A549 (cell line): Measurements from ENCODE around the gene AFAP1. TPM values are rescaled to one million over a fixed set of nuclear protein-coding genes. Genes with fewer than 3 reads are reported as not detected.

Experiments used
- ATAC-seq, 2 experiments: fragments of 200-7000 bp in 1 of 2; fragments of >200 bp in 1 of 2; cut with Nextera tagmentation in 1 of 2; cut with Tn5 transposase in 1 of 2; 3 replicates each; pipeline versions ENCODE4 v1.8.0 to v1.9.1; 2018 to 2020; ENCODE audit warnings: mild to moderate bottlenecking in 1 of 2, moderate library complexity in 1 of 2
- CTCF ChIA-PET: fragments of 300-600 bp; sonication (Branson Sonifier 250); formaldehyde crosslinking; extraction: SDS; loops from one replicate; lab custom pipeline; 2021; ENCODE audit warnings: antibody characterized with exemption, inconsistent platforms; lab: Yijun Ruan, JAX
- POLR2A ChIA-PET: fragments of 350-600 bp; formaldehyde crosslinking; extraction: SDS; loops from one replicate; lab custom pipeline; 2021; ENCODE audit warnings: antibody characterized with exemption, inconsistent platforms; lab: Yijun Ruan, JAX
- DNase-seq, 2 experiments: peaks; one replicate each; pipeline versions ENCODE4 v3.0.0 to v3.0.0-alpha.2; 2011 to 2016; ENCODE audit warnings: low read depth in 1 of 2, low spot score in 1 of 2
- FAIRE-seq: peaks from 2 replicates; lab custom pipeline; 2011; peaks lifted over from hg19 to GRCh38; lab: Jason Lieb, UNC
- H3K27ac ChIP-seq, 2 experiments: fragments of >200 bp; sonication (Bioruptor Twin); formaldehyde crosslinking; 3 replicates each; pipeline ENCODE4 v1.5.1; 2016 to 2017
- H3K4me1 ChIP-seq: fragments of >200 bp; sonication (Bioruptor Twin); formaldehyde crosslinking; 3 replicates; pipeline ENCODE4 v1.6.1; 2016
- H3K4me2 ChIP-seq: fragments of >200 bp; sonication (Bioruptor Twin); formaldehyde crosslinking; 3 replicates; pipeline ENCODE4 v1.6.1; 2016
- H3K4me3 ChIP-seq: fragments of >200 bp; sonication (Bioruptor Twin); formaldehyde crosslinking; 3 replicates; pipeline ENCODE4 v1.5.1; 2016
- H3K9me3 ChIP-seq: fragments of >200 bp; sonication (Bioruptor Twin); formaldehyde crosslinking; 3 replicates; pipeline ENCODE4 v1.6.1; 2016
- BCL3 ChIP-seq: fragments of >200 bp; sonication (Bioruptor Twin); formaldehyde crosslinking; IDR thresholded peaks from 3 replicates; pipeline ENCODE4 v1.6.1; 2016
- CBX2 ChIP-seq: fragments of 200-600 bp; sonication (generic); IDR thresholded peaks from 2 replicates; pipeline ENCODE4 v1.6.1; 2016; ENCODE audit warnings: low read depth, mild to moderate bottlenecking, borderline replicate concordance
- CBX8 ChIP-seq: fragments of 200-600 bp; sonication (generic); IDR thresholded peaks from 2 replicates; pipeline ENCODE4 v1.6.1; 2016
- CHD4 ChIP-seq: fragments of 200-600 bp; sonication (generic); IDR thresholded peaks from 2 replicates; pipeline ENCODE4 v1.6.1; 2016; ENCODE audit warnings: antibody characterized with exemption, mild to moderate bottlenecking, borderline replicate concordance
- E2F6 ChIP-seq: IDR thresholded peaks from 2 replicates; pipeline ENCODE4 v1.6.1; 2012; ENCODE audit warnings: low read depth, borderline replicate concordance
- GATA3 ChIP-seq: IDR thresholded peaks from 2 replicates; pipeline ENCODE4 v1.6.1; 2012; ENCODE audit warnings: borderline replicate concordance
- HDAC2 ChIP-seq: fragments of 200-600 bp; sonication (generic); IDR thresholded peaks from 2 replicates; pipeline ENCODE4 v1.6.1; 2016
- HOXB13 ChIP-seq: fragments of 250-450 bp; sonication (Bioruptor Pico); IDR thresholded peaks from 2 replicates; pipeline ENCODE4 v1.5.0; 2020; ENCODE audit warnings: low read depth, mild to moderate bottlenecking, moderate library complexity
- HOXB5 ChIP-seq: fragments of 250-450 bp; sonication (Bioruptor Pico); IDR thresholded peaks from 2 replicates; pipeline ENCODE4 v1.5.0; 2020; ENCODE audit warnings: mild to moderate bottlenecking, moderate library complexity
- JUNB ChIP-seq: fragments of >200 bp; sonication (Bioruptor Twin); formaldehyde crosslinking; IDR thresholded peaks from 2 replicates; pipeline ENCODE4 v1.6.1; 2016
- KDM1A ChIP-seq: fragments of 200-600 bp; sonication (generic); IDR thresholded peaks from 2 replicates; pipeline ENCODE4 v1.6.1; 2016; ENCODE audit warnings: low read depth, mild to moderate bottlenecking
- KDM5A ChIP-seq: fragments of 200-600 bp; sonication (generic); IDR thresholded peaks from 2 replicates; pipeline ENCODE4 v1.6.1; 2016; ENCODE audit warnings: antibody characterized with exemption, mild to moderate bottlenecking
- NFE2L2 ChIP-seq: fragments of 150-350 bp; conservative IDR thresholded peaks from 2 replicates; pipeline ENCODE4 v1.6.1; 2014; ENCODE audit warnings: low read length
- NR3C1 ChIP-seq: fragments of >200 bp; sonication (Bioruptor Twin); formaldehyde crosslinking; IDR thresholded peaks from 3 replicates; pipeline ENCODE4 v1.6.1; 2017
- PBX3 ChIP-seq: IDR thresholded peaks from 2 replicates; pipeline ENCODE4 v1.6.1; 2012
- PHF8 ChIP-seq: fragments of 200-600 bp; sonication (generic); IDR thresholded peaks from 2 replicates; pipeline ENCODE4 v1.6.1; 2016; ENCODE audit warnings: low read depth, mild to moderate bottlenecking, antibody characterized with exemption, moderate library complexity, borderline replicate concordance
- RCOR1 ChIP-seq: fragments of 150-350 bp; IDR thresholded peaks from 2 replicates; pipeline ENCODE4 v1.6.1; 2014; ENCODE audit warnings: antibody characterized with exemption, low read length, low read depth
- REST ChIP-seq: fragments of 200-600 bp; sonication (generic); IDR thresholded peaks from 2 replicates; pipeline ENCODE4 v1.6.1; 2016; ENCODE audit warnings: antibody characterized with exemption, mild to moderate bottlenecking, moderate library complexity
- RNF2 ChIP-seq: fragments of 200-600 bp; sonication (generic); IDR thresholded peaks from 2 replicates; pipeline ENCODE4 v1.6.1; 2016; ENCODE audit warnings: low read depth, mild to moderate bottlenecking, antibody characterized with exemption, moderate library complexity, borderline replicate concordance
- WGBS: methylation state at CpG from one replicate; pipeline ENCODE4 v1.1.6; 2017; ENCODE audit errors: missing lambda C conversion rate; 5-methylcytosine and 5-hydroxymethylcytosine counted together
- polyA plus RNA-seq, 4 experiments: library from polyadenylated mRNA; depleted of rRNA in 3 of 4; stranded (reverse); fragments of >200 nt; fragmentation: RNase III in 1 of 4; extraction: RNeasy Plus Mini Kit Qiagen cat#74134 plus additional on column Dnase treatment in 1 of 4; gene quantifications; 2 replicates in 3 of 4; 3 replicates in 1 of 4; pipeline ENCODE4 v1.2.3, GENCODE V29; 2011 to 2017

The AFAP1 gene
- polyA plus RNA-seq, 2 of the 4 experiments (the other 2 are of a cell fraction), result 25.4 to 29.6 TPM

GRCh38 chr4:7754565-7755262 is 184.9 kb downstream of the AFAP1 start (continued):
- TF ChIP-seq HOXB13 (CRISPR knock-in tag), result no peak
- no peak for TF ChIP-seq GATA3
- TF ChIP-seq PBX3, result no peak
- no peak for TF ChIP-seq KDM1A
- no peak for TF ChIP-seq PHF8
- no peak for TF ChIP-seq BCL3
- no peak for TF ChIP-seq RNF2
- TF ChIP-seq, all 56 proteins: peak for 0

- 89% methylated on average over 15 of the region's 15 CpGs for WGBS
- Histone ChIP-seq H3K4me2 (no peak overlapping the region), H3K9me3 (no peaks in the 10 kb centered on the region), H3K4me3 (no peak overlapping the region), H3K27ac (peak overlapping the region in 1 of 2 experiments; percentile 88; a peak in 1 of 6 replicates), H3K4me1 (peaks cover 21% of the 10 kb centered on the region)
- TF ChIP-seq HDAC2 (no peak), RCOR1 (no peak), KDM5A (no peak), JUNB (no peak), HOXB5 (CRISPR knock-in tag) (no peak)
- POLR2A ChIA-PET, result no interaction called here
- CTCF ChIA-PET, result interaction anchor here (0.6 to 2.2 kb wide), 2 partner anchors 8 to 87 kb away, joined by 4 to 9 read pairs; no protein-coding TSS in a partner anchor
- ATAC-seq (no peak), DNase-seq (no peak), FAIRE-seq (no peak)
Observed at GRCh38 chr4:7753931-7754465, 185.7 kb downstream of the AFAP1 start.

- FAIRE-seq (no peak), ATAC-seq (no peak), DNase-seq (no peak)
- WGBS, result 78% methylated on average over 15 of the region's 15 CpGs
- ChIA-PET POLR2A (no interaction called here), CTCF (interaction anchor here (0.6 to 2.2 kb wide), 4 partner anchors 9 to 234 kb away, joined by 3 to 9 read pairs (median 4); no protein-coding TSS in a partner anchor)
- no peak for TF ChIP-seq JUNB
- TF ChIP-seq PHF8, result no peak
- no peak for TF ChIP-seq REST
- TF ChIP-seq NR3C1, result no peak
- no peak for TF ChIP-seq NFE2L2
- TF ChIP-seq E2F6, result no peak
- TF ChIP-seq CHD4, result no peak
- TF ChIP-seq CBX8, result no peak
- TF ChIP-seq CBX2, result no peak
- no peak for TF ChIP-seq HOXB5 (CRISPR knock-in tag)
- Histone ChIP-seq H3K4me1 (peaks cover 25% of the 10 kb centered on the region), H3K9me3 (no peaks in the 10 kb centered on the region), H3K4me3 (no peak overlapping the region), H3K27ac (peak overlapping the region in 1 of 2 experiments; percentile 88; a peak in 1 of 6 replicates), H3K4me2 (no peak overlapping the region)
Observed at GRCh38 chr4:7753271-7753670, 186.4 kb downstream of the AFAP1 start.
